SK-N-MC (cell line): ENCODE data around the gene POLDIP2.

Experiments used
- EZH2 ChIP-seq: fragments of 200-600 bp; sonication (generic); IDR thresholded peaks from one replicate; pipeline ENCODE4 v1.6.1; 2017; ENCODE audit warnings: antibody characterized with exemption
- FOXP2 ChIP-seq: optimal IDR thresholded peaks from 2 replicates; pipeline ENCODE3; 2011; ENCODE audit warnings: mild to moderate bottlenecking, moderate library complexity; ENCODE audit not compliant: insufficient read depth; ENCODE audit errors: extremely low read length, control extremely low read depth
- POLR2AphosphoS5 ChIP-seq: IDR thresholded peaks from 2 replicates; pipeline ENCODE4 v1.6.1; 2012; ENCODE audit warnings: mild to moderate bottlenecking, low read depth, low read length, borderline replicate concordance

DNA sequence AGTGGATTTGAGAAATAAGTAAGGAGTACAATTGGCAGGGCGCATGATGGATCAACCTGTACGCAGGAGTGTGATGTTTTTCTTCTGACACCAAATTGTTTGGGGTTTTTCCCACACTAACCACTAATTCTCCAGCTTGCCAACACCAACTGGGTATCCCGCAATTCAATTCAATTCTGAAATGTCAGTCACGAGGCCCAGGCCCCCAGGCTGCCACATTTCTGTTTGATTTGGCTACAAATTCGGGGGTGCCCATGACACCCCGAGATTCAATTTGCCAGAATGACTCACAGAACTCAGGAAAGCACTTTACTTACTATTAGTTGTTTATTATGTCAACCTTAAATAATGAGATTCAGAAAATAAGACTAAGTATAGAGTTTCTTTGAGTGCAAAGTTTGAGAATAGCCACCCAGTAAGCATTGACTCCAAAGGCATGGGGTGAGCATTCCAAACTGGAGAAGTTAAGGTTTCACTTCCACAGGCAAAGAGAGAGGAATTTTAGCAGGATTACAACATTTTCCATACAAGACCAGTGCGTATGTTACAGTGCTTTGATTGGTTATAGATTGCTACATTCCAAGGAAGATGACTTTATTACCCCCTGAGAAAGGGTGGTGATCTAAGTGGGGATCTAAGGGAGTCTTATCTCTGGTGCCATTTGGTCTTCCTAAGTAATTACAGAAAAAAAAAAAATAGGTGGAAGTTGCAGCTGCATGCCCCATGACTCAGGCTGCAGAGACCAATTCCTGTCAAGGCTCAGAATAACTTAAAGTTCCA is 37.2 kb upstream of the POLDIP2 start:
- TF ChIP-seq EZH2 (no peak), POLR2AphosphoS5 (no peak), FOXP2 (no peak)
